ENCODE measurements around the gene PNMA1. TPM values are rescaled to one million over a fixed set of nuclear protein-coding genes. Genes with fewer than 3 reads are reported as not detected.

Gene PNMA1
- total and polyA plus RNA-seq, 2 of the 13 experiments (the other 11 are each of a cell fraction or from before 2014, with no cell fraction given), result 7.0 to 8.3 TPM

DNA sequence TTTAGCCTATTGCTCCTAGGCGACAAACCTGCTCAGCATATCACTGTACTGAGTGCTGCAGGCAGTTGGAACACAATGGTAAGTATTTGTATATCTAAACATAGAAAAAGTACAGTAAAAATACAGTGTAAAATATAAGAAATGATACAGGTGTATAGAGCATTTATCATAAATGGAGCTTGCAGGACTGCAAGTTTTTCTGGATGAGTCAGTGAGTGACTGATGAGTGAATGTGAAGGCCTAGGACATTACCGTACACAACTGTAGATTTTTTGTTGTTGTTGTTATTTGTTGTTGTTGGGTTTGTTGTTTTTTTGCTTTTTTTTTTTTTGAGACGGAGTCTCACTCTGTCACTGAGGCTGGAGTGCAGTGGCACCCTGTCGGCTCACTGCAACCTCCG, 33.4 kb downstream of the PNMA1 start:
- intact Hi-C loops (cut with micrococcal nuclease; ENCODE audit: unreplicated experiment) (no loop called here), in situ Hi-C loops (cut with HindIII; ENCODE audit: extremely low pct_ligation_motif_present, low pct_unique_long_range_greater_than_20kb) (no loop called here)
- no peaks in the 10 kb centered on the region for H3K79me2 ChIP-seq (ENCODE audit: insufficient read depth, low read length)
- DNase-seq (ENCODE audit: low spot score) (no peak), ATAC-seq (no peak), FAIRE-seq (no peak)
- no peak overlapping the region for H3K27ac ChIP-seq (ENCODE audit: extremely low read length, insufficient read depth, low read length)
- H3K4me3 ChIP-seq (replicated peaks in 1 of 3; ENCODE audit: insufficient read depth in 1 of 3, low read depth in 2 of 3, low read length in 3 of 3), result no peak overlapping the region
- H2AFZ ChIP-seq (ENCODE audit: low read length), result no peak overlapping the region
- no peaks in the 10 kb centered on the region for H3K4me1 ChIP-seq (ENCODE audit: insufficient read depth, low read length)
- no peaks in the 10 kb centered on the region for H3K36me3 ChIP-seq (replicated peaks in 1 of 2; ENCODE audit: control insufficient read depth in 1 of 2, insufficient read depth in 2 of 2, low read length in 2 of 2)
- ChIA-PET CTCF (ENCODE audit: low intra/inter-chr PET ratio, low total read pairs) (no interaction called here), POLR2A (interaction anchor here (0.7 kb wide), 1 partner anchor 9 kb away, joined by 3 read pairs; no protein-coding TSS in a partner anchor)
- 93% methylated on average over 5 of the region's 5 CpGs for WGBS (ENCODE audit: low lambda C conversion rate)
- no peaks in the 10 kb centered on the region for H3K9me3 ChIP-seq (ENCODE audit: low read length)
- no peak overlapping the region for H3K4me2 ChIP-seq (ENCODE audit: low read depth, low read length)
- no peaks in the 10 kb centered on the region for H4K20me1 ChIP-seq (ENCODE audit: insufficient read depth, low read length)
- TF ChIP-seq NFYB (CRISPR knock-in tag; IDR thresholded peaks at IDR 0.05) (no peak), PCBP1 (IDR thresholded peaks at IDR 0.05; ENCODE audit: borderline replicate concordance, low read depth, low read length) (no peak)
- no peaks in the 10 kb centered on the region for H3K27me3 ChIP-seq (ENCODE audit: control insufficient read depth in 1 of 2, insufficient read depth in 2 of 2, low read length in 2 of 2)
- H3K9ac ChIP-seq (ENCODE audit: insufficient read depth, low read depth, low read length), result no peak overlapping the region
- no TSS peak for BruUV-seq (replicated peaks)

DNA sequence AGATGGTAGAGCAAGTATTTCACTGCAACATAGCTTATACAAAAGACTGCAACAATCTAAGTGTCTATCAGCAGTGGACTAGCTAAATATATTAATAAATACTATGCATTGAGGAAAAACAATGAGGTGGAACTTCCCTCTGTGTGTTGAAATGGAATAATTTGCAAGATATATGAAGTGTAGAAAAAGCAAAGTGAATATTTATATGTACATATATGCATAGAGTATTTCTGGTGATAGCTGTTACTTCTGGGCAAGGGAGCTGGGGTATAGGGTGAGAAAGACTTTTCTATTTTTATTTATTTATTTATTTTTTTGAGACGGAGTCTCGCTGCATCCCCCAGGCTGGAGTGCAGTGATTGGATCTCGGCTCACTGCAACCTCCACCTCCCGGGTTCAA, 35.5 kb downstream of the PNMA1 start:
- ChIA-PET POLR2A (no interaction called here), CTCF (ENCODE audit: low intra/inter-chr PET ratio, low total read pairs) (no interaction called here)
- no peak overlapping the region for H3K9ac ChIP-seq (ENCODE audit: insufficient read depth, low read depth, low read length)
- no peak overlapping the region for H3K4me2 ChIP-seq (ENCODE audit: low read depth, low read length)
- H3K27ac ChIP-seq (ENCODE audit: extremely low read length, insufficient read depth, low read length), result no peak overlapping the region
- H2AFZ ChIP-seq (ENCODE audit: low read length), result no peak overlapping the region
- FAIRE-seq, result no peak
- no peak for TF ChIP-seq RELA (CRISPR knock-in tag; IDR thresholded peaks at IDR 0.05)
- TF ChIP-seq ZFP36 (IDR thresholded peaks at IDR 0.05; ENCODE audit: borderline replicate concordance, low read depth, low read length, partially characterized antibody), result no peak
- TF ChIP-seq, protein P1, sequence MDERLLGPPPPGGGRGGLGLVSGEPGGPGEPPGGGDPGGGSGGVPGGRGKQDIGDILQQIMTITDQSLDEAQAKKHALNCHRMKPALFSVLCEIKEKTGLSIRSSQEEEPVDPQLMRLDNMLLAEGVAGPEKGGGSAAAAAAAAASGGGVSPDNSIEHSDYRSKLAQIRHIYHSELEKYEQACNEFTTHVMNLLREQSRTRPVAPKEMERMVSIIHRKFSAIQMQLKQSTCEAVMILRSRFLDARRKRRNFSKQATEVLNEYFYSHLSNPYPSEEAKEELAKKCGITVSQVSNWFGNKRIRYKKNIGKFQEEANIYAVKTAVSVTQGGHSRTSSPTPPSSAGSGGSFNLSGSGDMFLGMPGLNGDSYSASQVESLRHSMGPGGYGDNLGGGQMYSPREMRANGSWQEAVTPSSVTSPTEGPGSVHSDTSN (CRISPR knock-in tag; IDR thresholded peaks at IDR 0.05), result no peak
- no peak for TF ChIP-seq FOXM1 (CRISPR knock-in tag; IDR thresholded peaks at IDR 0.05)
- no peak for ATAC-seq
- H3K27me3 ChIP-seq (ENCODE audit: control insufficient read depth in 1 of 2, insufficient read depth in 2 of 2, low read length in 2 of 2), result no peaks in the 10 kb centered on the region
- no peaks in the 10 kb centered on the region for H3K36me3 ChIP-seq (replicated peaks in 1 of 2; ENCODE audit: control insufficient read depth in 1 of 2, insufficient read depth in 2 of 2, low read length in 2 of 2)
- no peaks in the 10 kb centered on the region for H3K79me2 ChIP-seq (ENCODE audit: insufficient read depth, low read length)
- H4K20me1 ChIP-seq (ENCODE audit: insufficient read depth, low read length), result no peaks in the 10 kb centered on the region
- no peak for DNase-seq (ENCODE audit: low spot score)
- 95% methylated on average over 4 of the region's 4 CpGs for WGBS (ENCODE audit: low lambda C conversion rate)
- H3K4me1 ChIP-seq (ENCODE audit: insufficient read depth, low read length), result no peaks in the 10 kb centered on the region
- intact Hi-C loops (cut with micrococcal nuclease; ENCODE audit: unreplicated experiment) (no loop called here), in situ Hi-C loops (cut with HindIII; ENCODE audit: extremely low pct_ligation_motif_present, low pct_unique_long_range_greater_than_20kb) (no loop called here)
- no TSS peak for BruUV-seq (replicated peaks)
- no peaks in the 10 kb centered on the region for H3K9me3 ChIP-seq (ENCODE audit: low read length)
- H3K4me3 ChIP-seq (replicated peaks in 1 of 3; ENCODE audit: insufficient read depth in 1 of 3, low read depth in 2 of 3, low read length in 3 of 3), result no peak overlapping the region

Data from HepG2 (cell line).